Mucosa of rectum (tissue), 2 donors: ENCODE measurements around the gene STX11.

ENCODE experiments used
- H3K27ac ChIP-seq, 2 donors: one replicate each; pipeline ENCODE4 v1.7.0; 2013; ENCODE audit warnings: inconsistent platforms in 2 of 2, low read depth in 2 of 2, low read length in 2 of 2
- H3K27me3 ChIP-seq, 2 donors: one replicate each; pipeline ENCODE4 v1.7.0; 2013; ENCODE audit warnings: low read length in 2 of 2; ENCODE audit not compliant: control insufficient read depth in 2 of 2, insufficient read depth in 2 of 2
- H3K36me3 ChIP-seq, 2 donors: one replicate each; pipeline ENCODE4 v1.7.0; 2013; ENCODE audit warnings: low read length in 2 of 2; ENCODE audit not compliant: control insufficient read depth in 2 of 2, insufficient read depth in 2 of 2
- H3K4me1 ChIP-seq, 2 donors: one replicate each; pipeline ENCODE4 v1.7.0; 2013; ENCODE audit warnings: low read length in 2 of 2, mild to moderate bottlenecking in 1 of 2; ENCODE audit not compliant: control insufficient read depth in 2 of 2, insufficient read depth in 2 of 2
- H3K4me3 ChIP-seq, 2 donors: one replicate each; pipeline ENCODE4 v1.7.0; 2013; ENCODE audit warnings: low read length in 2 of 2
- H3K9ac ChIP-seq, 2 donors: one replicate each; pipeline ENCODE4 v1.7.0; 2013; ENCODE audit warnings: low read length in 2 of 2, low read depth in 1 of 2, mild to moderate bottlenecking in 1 of 2
- H3K9me3 ChIP-seq, 2 donors: one replicate each; pipeline ENCODE4 v1.7.0; 2013; ENCODE audit warnings: low read length in 2 of 2; ENCODE audit not compliant: control insufficient read depth in 2 of 2
- donor health status: healthy.
- donor health status: Normal muscosa, but diverticular disease.

STX11 gene

DNA sequence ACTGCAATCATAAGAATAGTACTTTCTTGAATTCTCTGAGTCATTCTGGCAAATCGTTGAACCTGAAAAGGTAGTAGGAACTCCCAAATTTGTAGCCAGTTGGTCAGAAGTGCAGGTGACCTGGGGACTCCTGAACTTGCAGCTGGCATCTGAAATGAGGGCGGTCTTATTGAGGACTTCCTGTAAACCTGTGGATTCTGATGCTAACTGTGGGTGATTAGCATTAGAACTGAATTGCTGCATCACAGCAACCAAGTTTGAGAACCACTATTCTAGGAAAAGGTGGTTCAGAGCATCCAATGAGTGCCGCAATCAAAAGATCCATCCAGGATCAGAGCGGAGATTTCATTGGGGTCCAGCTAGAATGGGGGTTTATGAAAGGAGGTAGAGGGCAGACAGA lies 84.6 kb downstream of the STX11 start:
- H3K4me3 ChIP-seq: no peak overlapping the region
- H3K9me3 ChIP-seq: no peaks in the 10 kb centered on the region
- no peaks in the 10 kb centered on the region for H3K27me3 ChIP-seq
- no peak overlapping the region for H3K27ac ChIP-seq
- no peak overlapping the region for H3K9ac ChIP-seq
- H3K36me3 ChIP-seq: no peaks in the 10 kb centered on the region
- no peaks in the 10 kb centered on the region for H3K4me1 ChIP-seq
